Limb (tissue), 2 donors: ENCODE measurements around the gene EIF5A.
A peak's percentile ranks its signal among the peaks of the same experiment; 100 is the strongest.
"Not testable (repeated sequence)": the region's sequence is repeated elsewhere in the genome, so short reads cannot be mapped to it uniquely, and the experiment has no call there.

Experiments
- DNase-seq, 2 donors: peaks; one replicate each; pipeline ENCODE4 v3.0.0-alpha.2; 2016; ENCODE audit errors: extremely low spot score in 2 of 2

EIF5A gene

GRCh38 chr17:7329997-7330637 is 22.7 kb downstream of the EIF5A start:
- DNase-seq, result peak; percentile 84 to 89

GRCh38 chr17:7330638-7331015 is 23.2 kb downstream of the EIF5A start:
- DNase-seq, result no peak

GRCh38 chr17:7332111-7332510 is 24.7 kb downstream of the EIF5A start:
- no peak for DNase-seq

GRCh38 chr17:7332600-7333069 is 25.2 kb downstream of the EIF5A start:
- DNase-seq, result not testable (repeated sequence)

- no peak for DNase-seq
These were observed 27.6 kb downstream of the EIF5A start for GRCh38 chr17:7334938-7335538.

- DNase-seq, result not testable (repeated sequence)
These were observed 28.3 kb downstream of the EIF5A start for GRCh38 chr17:7335765-7336164.

GRCh38 chr17:7336240-7337175 is 29.1 kb downstream of the EIF5A start, which contains the start of gene ACAP1:
TSS of gene ACAP1 (plus strand) at chr17:7336529. CDS start at chr17:7336735, 206 bp downstream.
- no peak for DNase-seq

GRCh38 chr17:7337600-7337999 is 30.2 kb downstream of the EIF5A start:
- DNase-seq, result not testable (repeated sequence)

- no peak for DNase-seq
These were observed 32.8 kb downstream of the EIF5A start for GRCh38 chr17:7340179-7340578.

GRCh38 chr17:7341842-7342241 is 34.4 kb downstream of the EIF5A start:
- DNase-seq, result no peak

GRCh38 chr17:7343250-7343649 is 35.8 kb downstream of the EIF5A start:
- no peak for DNase-seq

- no peak for DNase-seq
These were observed 39.6 kb downstream of the EIF5A start for GRCh38 chr17:7346761-7347614.

- DNase-seq, result no peak
These were observed 40.4 kb downstream of the EIF5A start for GRCh38 chr17:7347630-7348477.

- no peak for DNase-seq
These were observed 41.2 kb downstream of the EIF5A start for GRCh38 chr17:7348478-7349242.

GRCh38 chr17:7351665-7352502 is 44.5 kb downstream of the EIF5A start, which contains the start of gene KCTD11:
TSS of gene KCTD11 (plus strand) at chr17:7352162.
- DNase-seq, result peak; percentile 60 to 91

GRCh38 chr17:7352503-7352889 is 45.1 kb downstream of the EIF5A start:
- no peak for DNase-seq

- DNase-seq, result no peak
These were observed 45.6 kb downstream of the EIF5A start for GRCh38 chr17:7352910-7353635.
